Kidney (tissue), 11 donors: ENCODE measurements around the gene CASTOR2. TPM values are rescaled to one million over a fixed set of nuclear protein-coding genes. Genes with fewer than 3 reads are reported as not detected.
A peak's percentile ranks its signal among the peaks of the same experiment; 100 is the strongest.
"Not testable (repeated sequence)": the region's sequence is repeated elsewhere in the genome, so short reads cannot be mapped to it uniquely, and the experiment has no call there.

Source experiments
- DNase-seq, 5 donors: peaks; one replicate each; pipeline ENCODE4 v3.0.0-alpha.2; 2013 to 2020
- FAIRE-seq: peaks from 2 replicates; lab custom pipeline; 2012; peaks lifted over from hg19 to GRCh38; lab: Jason Lieb, UNC
- H3K27ac ChIP-seq, 2 donors: one replicate each; pipeline ENCODE4 v1.7.0; 2013; ENCODE audit warnings: low read depth in 2 of 2, low read length in 2 of 2, inconsistent platforms in 1 of 2
- H3K27me3 ChIP-seq: one replicate; pipeline ENCODE4 v1.7.1; 2013; ENCODE audit warnings: low read length, inconsistent platforms; ENCODE audit not compliant: control insufficient read depth, insufficient read depth
- H3K36me3 ChIP-seq, 3 donors: one replicate each; pipeline versions ENCODE4 v1.7.0 to v1.7.1; 2013; ENCODE audit warnings: low read length in 3 of 3, control low read depth in 1 of 3, inconsistent platforms in 1 of 3; ENCODE audit not compliant: insufficient read depth in 3 of 3, control insufficient read depth in 2 of 3
- H3K4me1 ChIP-seq, 3 donors: one replicate each; pipeline versions ENCODE4 v1.7.0 to v1.7.1; 2013; ENCODE audit warnings: low read length in 3 of 3, inconsistent platforms in 1 of 3, low read depth in 1 of 3; ENCODE audit not compliant: control insufficient read depth in 2 of 3, insufficient read depth in 2 of 3
- H3K4me3 ChIP-seq, 3 donors: one replicate each; pipeline versions ENCODE4 v1.7.0 to v1.8.1; 2013; ENCODE audit warnings: low read length in 3 of 3, control low read depth in 1 of 3, inconsistent platforms in 1 of 3
- H3K9ac ChIP-seq, 3 donors: one replicate each; pipeline versions ENCODE4 v1.7.0 to v1.7.1; 2013; ENCODE audit warnings: low read length in 3 of 3, control low read depth in 1 of 3, inconsistent platforms in 1 of 3
- H3K9me3 ChIP-seq, 3 donors: one replicate each; pipeline versions ENCODE4 v1.7.0 to v1.7.1; 2013; ENCODE audit warnings: low read length in 3 of 3, control low read depth in 1 of 3, inconsistent platforms in 1 of 3; ENCODE audit not compliant: control insufficient read depth in 2 of 3, insufficient read depth in 1 of 3
- intact Hi-C: fragments of 100-400 bp; cut with DNase I; formaldehyde crosslinking; loops from one replicate; pipeline ENCODE4 v1.11.1; 2022
- polyA plus RNA-seq: library from polyadenylated mRNA; stranded (reverse); fragments of 350-450 nt; fragmentation: Illumina TruSeq; extraction: RNeasy Lipid Tissue Mini Kit (QIAGEN cat#74804); gene quantifications from one replicate; pipeline ENCODE4 v1.2.3, GENCODE V29; 2014; ENCODE audit warnings: low read depth, low replicate concordance; ENCODE audit not compliant: insufficient read depth
- total RNA-seq: library from RNA; stranded (reverse); fragmentation: NEBNext Ultra II Directional; extraction: Animal tissue kit (Norgen Biotek cat#: 25700); gene quantifications from one replicate; pipeline ENCODE4 v1.2.1, GENCODE V29; 2021
- donor health status: control.
- donor health status: control.
- donor health status: DM: yes; HTN: yes; CAD: no.
- donor health status: Normal renal cell carcinoma (clear cell type).

The CASTOR2 gene
- total and polyA plus RNA-seq, 2 donors from 2014 or later: 0.71 to 9.9 TPM

- DNase-seq, H3K4me1 ChIP-seq, H3K27me3 ChIP-seq, H3K9me3 ChIP-seq, intact Hi-C loops, H3K9ac ChIP-seq, H3K27ac ChIP-seq, FAIRE-seq, H3K36me3 ChIP-seq, H3K4me3 ChIP-seq: not testable (repeated sequence)
These were observed 20.6 kb upstream of the CASTOR2 start for GRCh38 chr7:74943923-74944322.

- FAIRE-seq, H3K9me3 ChIP-seq, H3K4me3 ChIP-seq, H3K27ac ChIP-seq, intact Hi-C loops, H3K4me1 ChIP-seq, DNase-seq, H3K27me3 ChIP-seq, H3K36me3 ChIP-seq, H3K9ac ChIP-seq: not testable (repeated sequence)
These were observed 16.8 kb upstream of the CASTOR2 start for GRCh38 chr7:74947741-74948140.

- H3K4me1 ChIP-seq, H3K27ac ChIP-seq, FAIRE-seq, intact Hi-C loops, DNase-seq, H3K9me3 ChIP-seq, H3K4me3 ChIP-seq, H3K27me3 ChIP-seq, H3K36me3 ChIP-seq, H3K9ac ChIP-seq: not testable (repeated sequence)
These were observed 10.7 kb upstream of the CASTOR2 start for GRCh38 chr7:74953774-74954173.

GRCh38 chr7:74958328-74958727 is 6.2 kb upstream of the CASTOR2 start:
- intact Hi-C loops, H3K27me3 ChIP-seq, H3K9me3 ChIP-seq, FAIRE-seq, H3K27ac ChIP-seq, H3K4me1 ChIP-seq, H3K9ac ChIP-seq, DNase-seq, H3K4me3 ChIP-seq, H3K36me3 ChIP-seq: not testable (repeated sequence)

- peak in 1 of 5 donors; percentile 42 for DNase-seq
- H3K27me3 ChIP-seq, intact Hi-C loops, H3K4me1 ChIP-seq, H3K9ac ChIP-seq, H3K9me3 ChIP-seq, H3K27ac ChIP-seq, H3K36me3 ChIP-seq, FAIRE-seq, H3K4me3 ChIP-seq: not testable (repeated sequence)
These were observed 598 bp upstream of the CASTOR2 start for GRCh38 chr7:74963704-74964510.

GRCh38 chr7:74966208-74966854 is 1.8 kb downstream of the CASTOR2 start:
- intact Hi-C loops, DNase-seq, H3K9ac ChIP-seq, H3K9me3 ChIP-seq, H3K4me3 ChIP-seq, H3K27me3 ChIP-seq, FAIRE-seq, H3K36me3 ChIP-seq, H3K4me1 ChIP-seq, H3K27ac ChIP-seq: not testable (repeated sequence)

GRCh38 chr7:74966909-74967308 is 2.4 kb downstream of the CASTOR2 start:
- H3K27ac ChIP-seq, H3K9ac ChIP-seq, DNase-seq, H3K4me3 ChIP-seq, H3K27me3 ChIP-seq, intact Hi-C loops, FAIRE-seq, H3K4me1 ChIP-seq, H3K36me3 ChIP-seq, H3K9me3 ChIP-seq: not testable (repeated sequence)

- H3K9me3 ChIP-seq, FAIRE-seq: not testable (repeated sequence)
These were observed 6.9 kb downstream of the CASTOR2 start for GRCh38 chr7:74971431-74971830.

More at GRCh38 chr7:74971431-74971830, 6.9 kb downstream of the CASTOR2 start:
- H3K27ac ChIP-seq, intact Hi-C loops, H3K4me3 ChIP-seq, H3K4me1 ChIP-seq, H3K27me3 ChIP-seq, H3K9ac ChIP-seq, H3K36me3 ChIP-seq, DNase-seq: not testable (repeated sequence)
